GM19023 (cell line): ENCODE measurements around the gene FTCD.
"Not testable (repeated sequence)": the region's sequence is repeated elsewhere in the genome, so short reads cannot be mapped to it uniquely, and the experiment has no call there.

ENCODE experiments used
- ATAC-seq: cut with Tn5 transposase; IDR thresholded peaks from one replicate; pipeline ENCODE4 v1.9.1; 2021; ENCODE audit warnings: mild to moderate bottlenecking, moderate library complexity; ENCODE audit not compliant: unreplicated experiment

Gene FTCD

GRCh38 chr21:46171996-46172862, 16.9 kb upstream of the FTCD start:
- ATAC-seq = no peak

- no peak for ATAC-seq
Measured at GRCh38 chr21:46171585-46171984, 16.2 kb upstream of the FTCD start.

- ATAC-seq = not testable (repeated sequence)
Measured at GRCh38 chr21:46170436-46171193, 15.2 kb upstream of the FTCD start.

GRCh38 chr21:46168659-46169386, 13.4 kb upstream of the FTCD start:
- no peak for ATAC-seq

- ATAC-seq = no peak
Measured at GRCh38 chr21:46168238-46168637, 12.9 kb upstream of the FTCD start.

GRCh38 chr21:46165098-46165497, 9.7 kb upstream of the FTCD start:
- no peak for ATAC-seq

- no peak for ATAC-seq
Measured at GRCh38 chr21:46163380-46163779, 8.0 kb upstream of the FTCD start.

GRCh38 chr21:46161633-46162592, 6.5 kb upstream of the FTCD start:
- ATAC-seq = no peak

GRCh38 chr21:46160907-46161632, 5.7 kb upstream of the FTCD start:
- ATAC-seq = no peak

- no peak for ATAC-seq
Measured at GRCh38 chr21:46160657-46160906, 5.2 kb upstream of the FTCD start.

- ATAC-seq = no peak
Measured at GRCh38 chr21:46159841-46160656, 4.7 kb upstream of the FTCD start.

GRCh38 chr21:46159390-46159789, 4.0 kb upstream of the FTCD start:
- ATAC-seq = no peak

GRCh38 chr21:46158666-46159300, 3.4 kb upstream of the FTCD start:
- no peak for ATAC-seq

GRCh38 chr21:46157987-46158451, 2.6 kb upstream of the FTCD start:
- ATAC-seq = no peak

GRCh38 chr21:46157396-46157986, 2.1 kb upstream of the FTCD start:
- no peak for ATAC-seq

- no peak for ATAC-seq
Measured at GRCh38 chr21:46156678-46157077, 1.3 kb upstream of the FTCD start.

- ATAC-seq = no peak
Measured at GRCh38 chr21:46156378-46156645, 933 bp upstream of the FTCD start.

- ATAC-seq = no peak
Measured at GRCh38 chr21:46154955-46155513, 345 bp downstream of the FTCD start.
